Breast epithelium (tissue), 3 donors: ENCODE measurements around the gene DPH7.

Experiments
- POLR2AphosphoS5 ChIP-seq, 3 donors: sonication (generic); formaldehyde crosslinking; IDR thresholded peaks; one replicate each; pipeline ENCODE4 v1.6.1; 2017; ENCODE audit warnings: antibody characterized with exemption in 3 of 3
- TF ChIP-seq, protein P1 (sequence below), 3 donors: fragments of 450-650 bp; IDR thresholded peaks; one replicate each; pipeline ENCODE4 v1.5.1; 2016 to 2017; ENCODE audit warnings: antibody characterized with exemption in 3 of 3, mild to moderate bottlenecking in 3 of 3, moderate library complexity in 3 of 3

DNA sequence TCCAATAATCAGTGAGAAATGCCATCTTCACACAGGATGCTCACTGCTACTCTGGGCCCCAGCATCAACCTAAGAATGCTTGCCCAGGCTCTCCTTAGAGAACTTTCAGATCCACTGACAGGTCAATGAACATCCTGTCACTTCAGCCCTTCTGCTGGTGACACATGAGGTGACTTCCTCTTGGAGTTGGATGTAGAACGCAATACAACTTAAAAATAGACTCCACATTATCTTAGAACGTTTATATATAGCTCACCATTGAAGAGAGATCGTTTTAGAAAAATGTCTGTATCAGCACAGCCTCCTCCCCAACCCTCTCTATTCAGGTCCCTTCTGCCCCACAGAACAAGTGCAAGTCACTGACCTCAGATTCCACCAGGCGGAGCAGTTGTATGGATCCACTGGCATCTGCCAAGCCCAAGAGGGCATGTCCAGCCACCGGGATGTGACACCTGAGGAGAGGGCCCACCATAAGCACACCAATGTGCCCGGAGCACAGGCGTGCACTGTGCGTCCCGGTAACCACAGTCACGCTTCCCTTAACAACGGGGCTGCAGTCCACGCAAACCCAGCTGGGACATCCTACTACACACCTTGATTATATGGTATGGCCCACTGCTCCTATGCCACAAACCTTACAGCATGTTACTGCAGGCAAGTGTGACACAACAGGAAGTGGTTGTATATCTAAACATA, 2.9 kb downstream of the DPH7 start:
- TF ChIP-seq, protein P1, sequence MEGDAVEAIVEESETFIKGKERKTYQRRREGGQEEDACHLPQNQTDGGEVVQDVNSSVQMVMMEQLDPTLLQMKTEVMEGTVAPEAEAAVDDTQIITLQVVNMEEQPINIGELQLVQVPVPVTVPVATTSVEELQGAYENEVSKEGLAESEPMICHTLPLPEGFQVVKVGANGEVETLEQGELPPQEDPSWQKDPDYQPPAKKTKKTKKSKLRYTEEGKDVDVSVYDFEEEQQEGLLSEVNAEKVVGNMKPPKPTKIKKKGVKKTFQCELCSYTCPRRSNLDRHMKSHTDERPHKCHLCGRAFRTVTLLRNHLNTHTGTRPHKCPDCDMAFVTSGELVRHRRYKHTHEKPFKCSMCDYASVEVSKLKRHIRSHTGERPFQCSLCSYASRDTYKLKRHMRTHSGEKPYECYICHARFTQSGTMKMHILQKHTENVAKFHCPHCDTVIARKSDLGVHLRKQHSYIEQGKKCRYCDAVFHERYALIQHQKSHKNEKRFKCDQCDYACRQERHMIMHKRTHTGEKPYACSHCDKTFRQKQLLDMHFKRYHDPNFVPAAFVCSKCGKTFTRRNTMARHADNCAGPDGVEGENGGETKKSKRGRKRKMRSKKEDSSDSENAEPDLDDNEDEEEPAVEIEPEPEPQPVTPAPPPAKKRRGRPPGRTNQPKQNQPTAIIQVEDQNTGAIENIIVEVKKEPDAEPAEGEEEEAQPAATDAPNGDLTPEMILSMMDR (IDR thresholded peaks at IDR 0.05), result no peak
- TF ChIP-seq POLR2AphosphoS5 (IDR thresholded peaks at IDR 0.05), result no peak
